ENCODE results near the gene SLC4A3.

The SLC4A3 gene

DNA sequence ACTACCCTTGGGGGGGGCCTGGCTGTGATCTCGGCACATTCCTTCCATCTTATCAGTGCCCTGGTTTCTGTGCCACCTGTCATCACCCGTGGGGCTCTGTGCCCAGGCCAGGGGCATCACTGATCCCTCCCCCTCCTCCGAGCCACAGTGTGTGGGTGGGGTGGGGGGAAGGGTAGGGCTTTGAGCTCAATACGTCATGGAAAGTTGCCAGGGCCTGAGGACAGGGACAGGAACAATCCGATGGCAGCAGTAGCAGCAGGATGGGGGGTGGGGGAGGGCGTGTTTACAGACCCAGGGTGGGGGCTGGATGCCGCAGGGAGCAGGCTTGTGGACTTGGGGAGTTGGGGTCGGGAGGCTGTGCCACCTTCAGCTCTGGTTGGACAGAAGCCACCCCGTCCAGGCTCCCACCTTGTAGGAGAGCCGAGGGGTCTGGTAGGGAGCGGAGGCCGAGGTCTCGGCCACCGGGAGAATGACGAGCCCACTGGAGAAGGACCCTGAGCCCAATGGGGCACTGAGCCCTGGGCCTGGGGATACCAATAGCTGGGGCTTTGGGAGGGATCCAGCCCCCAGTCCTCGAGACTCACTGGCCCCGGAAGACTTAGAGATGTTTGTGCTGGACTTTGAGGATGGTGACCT lies 3.5 kb downstream of the SLC4A3 start:
- Histone ChIP-seq H3K36me3 (ENCODE audit: control insufficient read depth, insufficient read depth, low read length) (no peaks in the 10 kb centered on the region), H3K4me1 (peaks cover 4% of the 10 kb centered on the region), H3K9ac (no peak overlapping the region), H3K27me3 (ENCODE audit: control insufficient read depth, insufficient read depth, low read length) (no peaks in the 10 kb centered on the region), H3K9me3 (ENCODE audit: control insufficient read depth, low read length) (no peaks in the 10 kb centered on the region), H2AFZ (no peak overlapping the region), H3K27ac (no peak overlapping the region), H3K79me2 (no peaks in the 10 kb centered on the region), H3K4me2 (ENCODE audit: low read length) (no peak overlapping the region), H3K4me3 (ENCODE audit: low read depth, low read length) (no peak overlapping the region)
- TF ChIP-seq, protein P1, sequence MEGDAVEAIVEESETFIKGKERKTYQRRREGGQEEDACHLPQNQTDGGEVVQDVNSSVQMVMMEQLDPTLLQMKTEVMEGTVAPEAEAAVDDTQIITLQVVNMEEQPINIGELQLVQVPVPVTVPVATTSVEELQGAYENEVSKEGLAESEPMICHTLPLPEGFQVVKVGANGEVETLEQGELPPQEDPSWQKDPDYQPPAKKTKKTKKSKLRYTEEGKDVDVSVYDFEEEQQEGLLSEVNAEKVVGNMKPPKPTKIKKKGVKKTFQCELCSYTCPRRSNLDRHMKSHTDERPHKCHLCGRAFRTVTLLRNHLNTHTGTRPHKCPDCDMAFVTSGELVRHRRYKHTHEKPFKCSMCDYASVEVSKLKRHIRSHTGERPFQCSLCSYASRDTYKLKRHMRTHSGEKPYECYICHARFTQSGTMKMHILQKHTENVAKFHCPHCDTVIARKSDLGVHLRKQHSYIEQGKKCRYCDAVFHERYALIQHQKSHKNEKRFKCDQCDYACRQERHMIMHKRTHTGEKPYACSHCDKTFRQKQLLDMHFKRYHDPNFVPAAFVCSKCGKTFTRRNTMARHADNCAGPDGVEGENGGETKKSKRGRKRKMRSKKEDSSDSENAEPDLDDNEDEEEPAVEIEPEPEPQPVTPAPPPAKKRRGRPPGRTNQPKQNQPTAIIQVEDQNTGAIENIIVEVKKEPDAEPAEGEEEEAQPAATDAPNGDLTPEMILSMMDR (IDR thresholded peaks at IDR 0.05): no peak

GRCh38 chr2:219631406-219631891 lies 4.0 kb downstream of the SLC4A3 start:
- Histone ChIP-seq H3K27ac (no peak overlapping the region), H3K4me3 (ENCODE audit: low read depth, low read length) (no peak overlapping the region), H3K79me2 (no peaks in the 10 kb centered on the region), H3K4me2 (ENCODE audit: low read length) (no peak overlapping the region), H3K27me3 (ENCODE audit: control insufficient read depth, insufficient read depth, low read length) (no peaks in the 10 kb centered on the region), H3K4me1 (peaks cover 4% of the 10 kb centered on the region), H2AFZ (no peak overlapping the region), H3K9me3 (ENCODE audit: control insufficient read depth, low read length) (no peaks in the 10 kb centered on the region), H3K36me3 (ENCODE audit: control insufficient read depth, insufficient read depth, low read length) (no peaks in the 10 kb centered on the region), H3K9ac (no peak overlapping the region)
- TF ChIP-seq, protein P1 (IDR thresholded peaks at IDR 0.05): no peak

DNA sequence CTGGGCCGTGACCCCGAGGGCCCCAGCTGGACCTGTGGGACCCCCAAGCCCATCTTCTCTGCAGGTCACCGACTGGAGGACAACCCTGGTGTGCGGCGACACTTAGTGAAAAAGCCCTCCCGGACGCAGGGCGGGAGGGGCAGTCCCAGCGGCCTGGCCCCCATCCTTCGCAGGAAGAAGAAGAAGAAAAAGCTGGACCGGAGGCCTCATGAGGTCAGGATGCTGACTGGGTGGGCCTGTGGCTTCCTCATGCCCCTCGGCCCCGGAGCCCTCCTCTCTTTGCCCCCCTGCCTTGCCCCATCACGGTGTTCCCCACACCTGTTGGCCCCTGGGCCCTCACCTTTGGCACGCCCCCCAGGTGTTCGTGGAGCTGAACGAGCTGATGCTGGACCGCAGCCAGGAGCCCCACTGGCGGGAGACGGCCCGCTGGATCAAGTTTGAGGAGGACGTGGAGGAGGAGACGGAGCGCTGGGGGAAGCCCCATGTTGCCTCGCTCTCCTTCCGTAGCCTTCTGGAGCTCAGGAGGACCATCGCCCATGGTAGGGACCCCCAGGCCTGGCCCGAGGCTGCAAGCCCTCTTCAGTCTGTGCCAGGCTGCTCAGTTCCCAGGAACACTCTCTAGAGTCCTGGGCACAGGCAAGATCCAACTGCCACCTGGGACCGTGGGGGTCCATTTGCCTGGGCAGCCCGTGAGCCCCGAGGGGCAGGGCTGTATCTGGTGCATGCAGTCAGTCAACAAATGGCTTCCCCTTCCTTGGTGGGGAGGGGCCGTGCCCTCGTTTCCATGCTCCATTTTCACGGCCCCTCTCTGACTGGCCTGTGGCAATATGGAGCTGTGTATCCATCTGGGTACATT lies 4.7 kb downstream of the SLC4A3 start:
- no peaks in the 10 kb centered on the region for H3K36me3 ChIP-seq (ENCODE audit: control insufficient read depth, insufficient read depth, low read length)
- no peak overlapping the region for H3K27ac ChIP-seq
- TF ChIP-seq, protein P1 (IDR thresholded peaks at IDR 0.05): no peak
- no peak overlapping the region for H3K4me3 ChIP-seq (ENCODE audit: low read depth, low read length)
- H3K79me2 ChIP-seq: no peaks in the 10 kb centered on the region
- no peaks in the 10 kb centered on the region for H3K27me3 ChIP-seq (ENCODE audit: control insufficient read depth, insufficient read depth, low read length)
- H3K9me3 ChIP-seq (ENCODE audit: control insufficient read depth, low read length): no peaks in the 10 kb centered on the region
- peaks cover 4% of the 10 kb centered on the region for H3K4me1 ChIP-seq
- H3K4me2 ChIP-seq (ENCODE audit: low read length): no peak overlapping the region
- H3K9ac ChIP-seq: no peak overlapping the region
- no peak overlapping the region for H2AFZ ChIP-seq

- TF ChIP-seq, protein P1 (IDR thresholded peaks at IDR 0.05): no peak
- Histone ChIP-seq H3K27me3 (ENCODE audit: control insufficient read depth, insufficient read depth, low read length) (no peaks in the 10 kb centered on the region), H3K79me2 (no peaks in the 10 kb centered on the region), H3K4me1 (peaks cover 4% of the 10 kb centered on the region), H3K9ac (no peak overlapping the region), H3K27ac (no peak overlapping the region), H2AFZ (no peak overlapping the region), H3K4me2 (ENCODE audit: low read length) (no peak overlapping the region), H3K9me3 (ENCODE audit: control insufficient read depth, low read length) (no peaks in the 10 kb centered on the region), H3K4me3 (ENCODE audit: low read depth, low read length) (no peak overlapping the region), H3K36me3 (ENCODE audit: control insufficient read depth, insufficient read depth, low read length) (no peaks in the 10 kb centered on the region)
These were observed 5.3 kb downstream of the SLC4A3 start for GRCh38 chr2:219632760-219633105.

All from parathyroid adenoma (tissue), 2 donors.